Non-pigmented ciliary epithelial cell (primary cell): ENCODE data around the gene RXFP4.
"Not testable (repeated sequence)": the region's sequence is repeated elsewhere in the genome, so short reads cannot be mapped to it uniquely, and the experiment has no call there.

Source experiments
- DNase-seq: peaks from one replicate; pipeline ENCODE4 v3.0.0-alpha.2; 2010; ENCODE audit warnings: low read depth

Gene RXFP4, protein sequence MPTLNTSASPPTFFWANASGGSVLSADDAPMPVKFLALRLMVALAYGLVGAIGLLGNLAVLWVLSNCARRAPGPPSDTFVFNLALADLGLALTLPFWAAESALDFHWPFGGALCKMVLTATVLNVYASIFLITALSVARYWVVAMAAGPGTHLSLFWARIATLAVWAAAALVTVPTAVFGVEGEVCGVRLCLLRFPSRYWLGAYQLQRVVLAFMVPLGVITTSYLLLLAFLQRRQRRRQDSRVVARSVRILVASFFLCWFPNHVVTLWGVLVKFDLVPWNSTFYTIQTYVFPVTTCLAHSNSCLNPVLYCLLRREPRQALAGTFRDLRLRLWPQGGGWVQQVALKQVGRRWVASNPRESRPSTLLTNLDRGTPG

DNA sequence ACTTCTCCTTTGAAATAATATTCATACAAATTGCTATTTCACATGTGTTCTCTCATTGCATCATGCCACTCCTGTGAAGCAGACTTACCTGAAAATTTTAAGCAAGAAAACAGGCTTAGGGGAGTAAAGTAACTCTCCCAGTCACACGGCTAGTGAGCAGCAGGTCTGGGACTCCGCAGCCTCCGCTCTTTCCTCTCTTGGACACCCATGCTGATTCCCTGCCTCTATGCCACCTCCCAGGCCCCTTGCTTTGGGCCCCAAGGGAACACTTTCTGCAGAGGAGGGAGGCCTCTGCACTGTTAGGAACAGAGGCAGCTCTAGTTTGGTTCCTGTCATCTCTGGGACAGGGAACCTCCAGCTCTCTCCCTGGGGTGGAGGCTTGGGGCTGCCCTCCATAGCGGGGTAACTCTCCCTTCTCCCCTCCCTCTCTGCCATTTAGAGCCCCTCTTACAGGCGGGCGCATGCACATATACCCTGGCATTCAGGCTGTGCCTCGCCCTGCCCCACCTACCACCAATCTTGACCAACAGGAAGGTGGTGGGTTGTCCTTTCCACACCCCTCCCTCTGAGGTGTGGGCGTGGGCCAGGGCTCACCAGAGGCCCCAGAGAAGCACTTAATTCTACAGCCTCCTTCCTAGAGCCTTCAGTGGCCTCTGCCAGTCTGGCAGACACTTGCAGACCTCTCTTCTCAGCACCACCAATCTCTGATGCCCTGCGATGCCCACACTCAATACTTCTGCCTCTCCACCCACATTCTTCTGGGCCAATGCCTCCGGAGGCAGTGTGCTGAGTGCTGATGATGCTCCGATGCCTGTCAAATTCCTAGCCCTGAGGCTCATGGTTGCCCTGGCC, at the start of gene RXFP4:
TSS of gene RXFP4 (plus strand) at position 646 of the 852 bp plus-strand sequence. CDS start at position 718, 72 bp downstream.
- no peak for DNase-seq

DNA sequence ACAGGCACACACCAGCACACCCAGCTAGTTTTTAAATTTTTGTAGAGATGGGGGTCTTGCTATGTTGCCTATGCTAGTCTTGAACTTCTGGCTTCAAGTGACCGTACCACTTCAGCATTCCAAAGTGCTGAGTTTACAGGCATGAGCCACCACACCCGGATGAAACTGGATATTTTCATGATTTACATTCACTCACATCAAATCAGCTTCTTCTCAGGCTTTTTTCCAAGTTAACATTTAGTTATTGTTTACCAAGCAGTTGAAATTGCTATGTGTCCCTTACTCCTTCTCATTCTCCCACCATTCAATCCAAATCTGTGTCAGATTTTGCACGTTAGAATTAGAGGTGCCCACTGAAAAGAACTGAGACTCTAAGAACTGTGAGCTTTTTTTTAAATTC, 48.6 kb upstream of the RXFP4 start:
- DNase-seq: no peak

DNA sequence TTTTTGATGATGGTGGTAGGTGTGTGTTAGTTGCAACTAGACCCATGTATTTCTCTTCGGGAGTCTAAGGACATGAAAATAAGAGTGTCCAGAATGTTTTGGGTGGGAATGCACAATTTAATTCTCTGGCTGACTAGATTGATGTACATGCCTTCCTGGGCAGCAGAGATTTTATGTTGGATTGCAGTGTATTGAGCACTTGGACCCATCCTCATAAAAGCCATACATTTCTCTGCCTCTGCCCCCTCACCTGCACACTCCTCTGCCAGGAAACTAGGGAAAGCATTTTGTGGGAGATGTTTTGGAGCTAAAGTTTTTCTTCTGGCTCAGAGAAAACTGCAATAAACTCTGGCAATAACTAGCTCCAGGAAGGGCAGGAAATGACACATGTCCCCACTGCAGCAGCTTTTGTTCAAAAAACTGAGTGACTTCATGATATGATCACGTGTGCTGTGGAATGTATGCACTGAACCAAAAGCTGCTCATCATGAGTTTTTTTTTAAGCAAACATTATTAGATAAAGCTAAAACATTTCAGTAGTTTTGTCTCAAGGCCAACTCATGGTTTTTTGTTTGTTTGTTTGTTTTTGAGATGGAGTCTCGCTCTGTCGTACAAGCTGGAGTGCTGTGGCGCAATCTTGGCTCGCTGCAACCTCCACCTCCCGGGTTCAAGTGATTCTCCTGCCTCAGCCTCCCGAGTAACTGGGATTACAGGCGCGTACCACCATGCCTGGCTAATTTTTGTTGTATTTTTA, 47.9 kb upstream of the RXFP4 start:
- peak; percentile 79 for DNase-seq

DNA sequence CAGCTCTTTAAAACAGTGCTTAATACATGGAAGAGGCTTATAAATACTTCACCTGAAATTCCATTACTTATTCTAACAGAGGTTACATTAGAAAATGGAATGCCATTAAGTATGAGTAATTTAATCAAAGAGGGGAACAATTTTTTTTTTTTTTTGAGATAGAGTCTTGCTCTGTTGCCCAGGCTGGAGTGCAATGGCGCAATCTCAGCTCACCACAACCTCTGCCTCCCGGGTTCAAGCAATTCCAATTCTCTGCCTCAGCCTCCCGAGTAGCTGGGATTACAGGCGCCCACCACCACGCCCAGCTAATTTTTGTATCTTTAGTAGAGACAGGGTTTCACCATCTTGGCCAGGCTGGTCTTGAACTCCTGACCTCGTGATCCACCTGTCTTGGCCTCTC, 45.8 kb upstream of the RXFP4 start:
- DNase-seq: not testable (repeated sequence)

DNA sequence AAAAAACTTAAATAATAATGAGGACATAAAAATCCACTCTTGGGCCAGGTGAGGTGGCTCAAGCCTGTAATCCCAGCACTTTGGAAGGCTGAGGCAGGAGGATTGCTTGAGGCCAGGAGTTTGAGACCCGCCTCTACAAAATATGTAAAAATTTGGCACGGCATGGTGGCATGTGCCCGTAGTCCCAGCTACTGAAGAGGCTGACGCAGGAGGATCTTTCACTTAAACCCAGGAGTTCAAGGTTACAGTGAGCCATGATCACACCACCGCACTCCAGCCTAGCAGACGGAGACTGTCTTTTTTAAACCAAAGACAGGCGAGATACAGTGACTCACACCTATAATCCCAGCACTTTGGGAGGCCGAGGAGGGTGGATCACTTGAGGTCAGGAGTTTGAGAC, 45.0 kb upstream of the RXFP4 start:
- DNase-seq: not testable (repeated sequence)

DNA sequence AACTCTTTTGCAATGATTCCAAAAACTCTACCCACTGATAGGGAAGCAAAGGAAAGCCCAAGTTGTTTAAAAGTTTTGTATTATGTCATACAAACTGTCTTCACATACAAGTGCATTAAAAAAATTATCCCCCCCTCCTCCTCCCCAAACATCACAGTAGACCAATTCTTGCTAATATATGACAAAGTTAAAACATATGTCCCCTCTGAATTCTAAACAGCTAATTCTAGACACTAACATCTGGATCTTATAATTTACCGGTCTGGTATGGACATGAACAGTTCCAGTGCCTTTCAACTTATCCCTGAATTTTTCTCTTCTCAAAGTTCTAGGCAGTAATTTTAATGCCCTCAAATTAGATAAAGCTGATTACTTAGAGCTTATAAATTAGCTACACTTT, 43.7 kb upstream of the RXFP4 start:
- no peak for DNase-seq

DNA sequence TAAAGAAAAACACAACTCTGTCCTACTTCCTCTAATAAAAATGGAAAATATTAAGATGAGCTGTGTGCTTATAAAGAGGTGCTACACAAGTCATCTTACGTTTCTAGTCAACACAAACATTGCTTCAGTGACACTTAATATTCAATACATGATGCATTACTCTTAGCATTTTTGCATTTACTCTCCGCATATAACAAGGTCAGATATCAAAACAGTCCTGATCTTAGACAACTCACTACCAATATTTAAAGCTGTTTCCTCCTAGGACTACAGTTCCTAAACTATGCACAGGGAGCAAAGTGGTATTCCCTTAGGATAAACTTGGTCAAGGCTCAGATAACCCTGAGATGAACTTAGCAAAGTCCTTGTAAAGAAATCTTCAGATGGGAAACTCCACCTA, 42.5 kb upstream of the RXFP4 start:
- no peak for DNase-seq

DNA sequence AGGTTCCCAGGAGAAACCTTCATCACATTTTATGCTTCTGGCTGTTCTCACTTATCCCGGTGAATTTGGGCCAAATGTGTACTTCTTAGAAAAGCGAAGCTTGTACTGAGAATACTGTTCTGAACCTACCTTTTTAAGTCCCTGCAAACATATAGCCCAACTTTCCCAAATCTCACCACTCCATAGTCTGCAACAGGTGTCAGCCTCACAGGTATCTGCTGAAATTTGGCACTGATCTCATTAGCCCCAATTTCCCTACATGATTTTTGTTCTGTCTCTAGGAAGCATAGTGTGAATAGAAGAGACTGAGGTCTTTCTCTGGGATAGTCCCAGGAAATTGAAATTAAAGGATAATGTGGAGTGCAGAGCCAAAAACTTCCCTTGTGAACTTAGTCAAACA, 41.8 kb upstream of the RXFP4 start:
- no peak for DNase-seq

DNA sequence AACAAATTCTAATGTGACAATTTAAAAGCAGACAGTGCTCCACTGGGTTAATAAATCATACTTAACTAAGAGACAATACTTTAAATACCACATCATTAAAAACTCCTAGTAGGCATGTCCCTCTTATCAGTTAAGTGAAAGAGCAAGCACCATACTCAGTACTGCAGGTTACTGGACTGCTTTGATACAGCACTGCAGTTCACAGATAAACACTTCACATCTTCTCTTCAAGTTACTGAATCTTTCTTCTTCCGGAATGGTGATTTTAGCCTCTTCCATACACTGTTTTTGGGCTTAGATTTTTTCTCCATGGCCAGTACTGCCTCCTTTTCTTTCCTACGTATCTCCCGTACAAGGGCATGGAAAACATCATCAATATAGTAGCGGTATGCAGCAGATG, 41.3 kb upstream of the RXFP4 start:
- DNase-seq: no peak

DNA sequence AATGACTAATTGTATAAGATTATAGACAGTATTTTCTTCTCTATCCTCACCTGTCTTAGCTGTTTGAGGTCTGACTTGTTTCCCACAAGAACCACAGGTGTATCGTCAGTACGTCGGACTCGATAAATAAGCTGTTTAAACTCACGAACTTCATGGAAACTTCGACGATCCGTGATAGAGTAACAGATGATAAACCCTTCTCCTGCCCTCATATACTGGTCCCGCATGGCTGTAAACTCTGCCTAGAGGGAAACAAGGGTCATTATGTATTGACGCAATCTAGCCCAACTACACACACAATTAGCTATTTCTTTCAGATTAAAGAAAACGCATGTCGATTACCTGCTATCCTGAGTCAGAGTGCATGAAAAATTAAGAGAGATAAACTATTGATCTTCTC, 37.2 kb upstream of the RXFP4 start:
- no peak for DNase-seq

DNA sequence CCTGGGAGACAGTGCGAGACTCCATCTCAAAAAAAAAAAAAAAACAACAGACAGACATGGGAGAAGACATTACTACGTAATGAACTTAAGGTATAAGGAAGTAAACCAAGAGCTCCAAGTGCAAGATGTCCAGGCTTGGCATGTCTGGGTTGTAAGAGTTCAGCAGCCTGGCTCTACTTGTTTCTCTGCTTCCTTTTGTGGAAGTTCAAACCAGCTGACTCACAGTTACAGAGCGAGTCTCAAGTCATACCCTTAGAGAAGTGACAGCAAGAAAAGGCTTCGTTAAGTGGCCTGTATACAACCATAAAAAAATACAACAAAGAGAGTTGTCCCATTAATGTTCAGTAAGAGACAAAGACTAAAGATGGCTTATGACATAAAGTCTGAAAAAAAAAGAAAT, 31.5 kb upstream of the RXFP4 start:
- DNase-seq: no peak

DNA sequence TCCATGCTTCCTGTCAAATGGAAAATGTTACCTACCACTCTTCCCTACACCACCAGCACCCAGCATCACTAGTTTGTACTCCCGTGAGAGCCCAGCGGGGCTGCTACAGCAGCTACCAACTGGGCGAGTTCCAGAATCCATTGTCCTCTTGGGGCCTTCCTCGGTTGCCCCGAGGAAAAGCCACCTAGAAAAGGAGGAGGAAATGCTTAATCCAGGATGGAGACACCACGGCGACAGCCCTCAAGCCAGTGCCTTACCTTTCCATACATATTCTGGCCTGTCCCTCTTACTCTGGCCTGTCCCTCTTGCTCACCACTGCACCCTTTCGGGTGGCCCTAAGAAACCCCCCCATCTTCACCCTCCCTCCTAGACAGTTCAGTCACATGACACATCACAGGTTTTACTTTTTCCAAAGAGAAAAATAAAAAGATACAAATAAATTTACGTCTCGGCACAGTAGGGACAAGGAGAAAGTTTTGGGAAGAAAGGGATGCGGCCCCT, 30.8 kb upstream of the RXFP4 start:
- DNase-seq: no peak

DNA sequence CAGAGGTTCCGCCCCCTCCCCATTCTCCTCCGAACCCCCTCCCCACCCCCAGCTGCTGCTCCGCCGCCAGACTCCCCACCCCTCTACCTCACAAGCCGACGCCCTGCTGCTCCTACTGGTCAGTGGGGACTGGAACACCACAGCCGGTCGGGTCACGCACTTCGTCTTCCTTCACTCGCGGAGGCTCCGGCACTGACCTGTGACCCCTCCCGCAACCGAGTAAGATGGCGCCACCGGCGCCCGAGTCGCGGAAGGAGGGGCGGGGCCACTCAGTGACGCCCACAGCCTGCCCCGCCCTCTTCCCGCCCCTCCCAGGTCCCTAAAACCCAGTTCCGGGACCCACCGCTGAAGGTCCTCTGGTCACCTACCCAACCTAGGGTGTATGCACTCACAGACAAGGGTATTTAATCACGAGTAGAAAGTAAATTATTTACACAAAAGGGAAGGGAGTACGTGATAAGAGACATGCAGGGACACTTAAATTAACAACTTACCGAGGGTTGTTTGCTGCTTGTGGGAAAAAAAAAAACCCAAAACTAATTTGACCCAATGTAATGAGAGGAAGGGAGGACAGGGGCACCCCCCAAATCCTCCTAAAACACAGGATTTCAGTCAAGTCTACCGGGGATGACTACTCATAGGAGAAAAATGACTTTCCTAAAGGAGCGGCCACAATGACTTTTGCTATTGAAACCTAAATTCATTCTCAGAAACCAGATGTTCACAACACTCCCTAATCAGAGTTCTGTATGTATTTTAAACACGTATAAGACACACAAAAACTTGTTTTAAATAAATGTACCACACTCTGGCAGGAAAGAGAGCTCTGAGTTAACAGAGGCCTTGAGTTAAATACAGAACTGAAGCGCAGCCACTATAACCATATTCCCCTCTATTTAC, 30.0 kb upstream of the RXFP4 start, which contains the start of gene RIT1:
TSS of gene RIT1 (minus strand) at position 194 of the 900 bp plus-strand sequence. CDS start 588 bp downstream, outside the sequence.
- no peak for DNase-seq

DNA sequence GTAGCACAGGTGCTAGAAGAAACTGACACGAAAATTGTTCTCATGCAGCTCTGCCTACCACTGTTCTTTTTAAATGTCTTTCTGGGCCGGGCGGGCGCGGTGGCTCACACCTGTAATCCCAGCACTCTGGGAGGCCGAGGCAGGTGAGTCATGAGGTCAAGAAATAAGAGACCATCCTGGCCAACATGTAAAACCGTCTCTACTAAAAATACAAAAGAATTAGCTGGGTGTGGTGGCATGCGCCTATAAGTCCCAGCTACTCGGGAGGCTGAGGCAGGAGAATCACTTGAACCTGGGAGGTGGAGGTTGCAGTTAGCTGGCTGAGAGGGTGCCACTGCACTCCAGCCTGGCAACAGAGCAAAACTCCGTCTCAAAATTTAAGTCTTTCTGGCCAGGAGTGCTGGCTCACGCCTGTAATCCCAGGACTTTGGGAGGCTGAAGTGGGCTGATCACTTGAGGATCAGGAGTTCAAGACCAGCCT, 29.3 kb upstream of the RXFP4 start:
- no peak for DNase-seq

DNA sequence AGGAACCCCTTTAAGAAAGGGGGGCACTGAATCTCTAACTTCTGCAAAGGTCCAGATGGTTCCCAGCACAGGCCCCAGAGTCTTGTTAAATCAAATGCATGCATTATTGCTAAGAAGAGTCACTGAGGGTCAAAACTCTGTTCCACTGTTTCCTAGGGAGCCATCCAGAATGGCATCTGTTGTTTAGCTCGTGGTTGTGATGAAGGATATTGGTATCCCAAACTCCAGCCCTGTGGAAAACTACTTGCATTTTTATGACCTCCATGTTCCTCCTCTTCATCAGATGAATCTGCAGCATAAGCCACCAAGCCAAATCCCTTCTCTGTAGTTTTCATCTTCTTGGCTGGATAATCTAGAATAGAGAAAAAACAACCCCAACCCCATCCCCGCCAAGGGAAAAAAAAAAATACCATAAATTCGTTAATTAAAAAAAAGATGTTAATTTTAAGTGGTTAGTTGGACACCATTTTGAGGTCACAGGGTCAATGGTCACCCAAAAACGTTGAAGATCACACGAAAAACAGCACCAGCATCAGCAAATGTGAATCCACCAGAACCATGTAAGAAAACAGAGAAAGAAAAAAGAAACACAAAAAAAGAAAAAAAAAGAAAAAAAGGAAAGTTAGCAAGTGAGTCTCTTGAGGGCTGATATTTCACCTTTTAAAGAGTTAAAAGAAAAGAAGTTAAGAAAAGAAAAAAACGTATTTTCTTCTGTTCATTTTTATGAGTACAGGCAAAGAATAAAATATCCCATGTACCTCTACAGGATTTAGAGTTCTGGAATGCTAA, 27.3 kb upstream of the RXFP4 start:
- DNase-seq: no peak

DNA sequence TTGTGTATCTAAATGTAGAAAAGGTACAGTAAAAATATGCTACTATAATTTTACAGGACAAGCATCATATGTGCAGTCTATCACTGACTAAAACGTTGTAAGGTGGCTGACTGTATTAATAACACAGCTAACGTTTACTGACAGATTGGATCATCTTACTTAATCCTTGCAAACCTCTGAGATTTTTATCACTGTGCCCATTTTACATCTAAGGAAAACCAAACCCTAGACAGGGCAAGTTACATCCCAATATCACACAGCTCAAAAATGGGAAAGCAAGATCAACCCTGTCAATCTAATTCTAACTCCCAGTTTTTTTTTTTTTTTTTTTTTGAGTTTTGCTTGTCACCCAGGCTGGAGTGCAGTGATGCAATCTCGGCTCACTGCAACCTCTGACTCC, 22.8 kb upstream of the RXFP4 start:
- DNase-seq: no peak

DNA sequence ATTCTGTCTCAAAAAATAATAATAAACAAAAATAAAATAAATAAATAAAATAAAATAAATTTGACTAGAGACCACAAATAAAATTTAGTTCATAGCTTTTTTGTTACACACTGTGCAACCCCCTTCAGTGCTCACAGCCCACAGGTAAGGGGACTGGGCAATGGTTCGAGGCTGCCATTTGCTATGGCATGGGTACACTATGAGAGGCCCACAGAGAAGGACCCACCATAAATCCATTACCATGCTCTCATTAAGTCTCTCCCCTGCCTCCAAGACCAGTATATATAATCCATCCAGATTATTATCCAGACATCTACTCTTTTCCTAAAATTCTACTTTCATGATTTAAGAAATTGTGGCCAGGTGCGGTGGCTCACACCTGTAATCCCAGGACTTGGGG, 21.6 kb upstream of the RXFP4 start:
- no peak for DNase-seq

DNA sequence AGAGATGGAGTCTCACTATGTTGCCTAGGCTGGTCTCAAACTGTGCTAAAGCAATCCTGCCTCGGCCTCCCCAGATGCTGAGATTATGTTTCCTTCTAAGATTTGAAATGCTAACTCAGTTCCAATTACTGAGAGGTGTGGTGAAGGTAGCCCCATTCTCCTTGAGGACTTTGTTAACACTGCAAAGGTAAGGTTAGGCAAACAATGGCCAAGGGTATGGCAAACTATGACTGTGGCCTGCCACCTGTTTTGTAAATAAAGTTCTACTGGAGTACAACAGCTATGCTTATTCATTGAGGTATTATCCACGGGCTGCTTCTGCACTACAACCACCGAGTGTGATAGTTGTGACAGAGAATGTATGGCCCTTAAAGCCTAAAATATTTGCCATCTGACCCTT, 20.7 kb upstream of the RXFP4 start:
- no peak for DNase-seq

DNA sequence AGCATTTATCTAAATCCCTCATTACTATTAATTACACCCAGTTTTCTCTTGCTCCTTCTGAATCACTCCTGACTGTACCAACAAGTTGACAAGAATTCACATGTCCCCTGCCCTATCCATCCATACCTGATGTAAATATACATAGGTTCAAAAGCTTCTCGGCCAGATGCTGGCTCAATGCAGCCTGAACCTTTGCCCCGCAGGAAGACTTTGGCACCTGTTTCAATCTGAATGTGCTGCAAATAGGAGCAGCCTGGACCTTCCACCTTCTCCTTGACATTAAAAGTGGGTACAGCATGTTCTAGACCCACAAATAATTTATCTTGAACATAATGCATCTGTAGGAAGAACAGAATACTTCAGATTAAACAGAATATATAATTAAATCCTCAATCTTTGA, 15.9 kb upstream of the RXFP4 start:
- DNase-seq: no peak

DNA sequence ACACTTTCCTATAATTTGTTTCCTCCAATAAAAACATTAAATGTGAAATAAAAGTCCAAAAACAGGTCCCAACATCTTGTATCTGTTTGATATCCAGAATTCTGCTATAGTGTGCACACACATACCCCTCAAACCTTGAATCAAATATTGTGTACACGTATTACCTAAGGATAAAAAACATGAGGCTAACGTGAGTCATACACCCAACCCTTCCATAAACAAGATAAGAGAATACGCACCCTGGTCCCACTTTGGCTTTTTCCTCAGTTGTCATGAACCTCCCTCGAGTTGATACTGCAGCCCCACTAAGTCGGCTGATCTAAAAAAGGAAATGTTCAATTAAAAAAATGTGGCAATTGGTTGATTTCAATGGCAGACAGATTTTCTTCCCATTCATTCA, 12.4 kb upstream of the RXFP4 start:
- DNase-seq: no peak
